Mononuclear cell (primary cell): Measurements from ENCODE around the gene POTEE. TPM values are rescaled to one million over a fixed set of nuclear protein-coding genes. Genes with fewer than 3 reads are reported as not detected.

Experiments used
- total RNA-seq: library from RNA; depleted of rRNA; stranded (reverse); fragments of >200 nt; gene quantifications from one replicate; pipeline ENCODE4 v1.2.3, GENCODE V29; 2012

The POTEE gene
- total RNA-seq, 1 donor, result not detected

Other genes with a start within 250 kb of the POTEE start
- gene FAM168B, start 116.1 kb upstream of the POTEE start, total RNA-seq, result 68.5 TPM
- 105 TPM for gene PLEKHB2, start 104.2 kb upstream of the POTEE start, total RNA-seq
- not detected for gene RAB6D, start 154.6 kb downstream of the POTEE start, total RNA-seq